WTC11 (cell line): ENCODE measurements around the gene ACBD7. TPM values are rescaled to one million over a fixed set of nuclear protein-coding genes. Genes with fewer than 3 reads are reported as not detected.

ENCODE experiments used
- ATAC-seq: fragments of 200-7000 bp; cut with Tn5 transposase; 2 replicates; pipeline ENCODE4 v1.10.0; 2021; ENCODE audit warnings: mild to moderate bottlenecking, moderate library complexity
- CTCF ChIA-PET: fragments of 300-600 bp; sonication (Branson Sonifier 250); formaldehyde crosslinking; loops from one replicate; lab custom pipeline; 2021; ENCODE audit warnings: antibody characterized with exemption; lab: Charles Lee
- POLR2A ChIA-PET: fragments of 350-600 bp; sonication (Branson Sonifier 250); formaldehyde crosslinking; loops from one replicate; lab custom pipeline; 2021; ENCODE audit warnings: antibody characterized with exemption; lab: Charles Lee
- DNase-seq: peaks from one replicate; pipeline ENCODE4 v3.0.0; 2021; ENCODE audit warnings: low spot score
- H3K27ac Mint-ChIP-seq: 2 replicates; pipeline ENCODE4 v1.8.0; 2021; ENCODE audit warnings: mixed read lengths
- H3K27me3 Mint-ChIP-seq: 2 replicates; pipeline ENCODE4 v1.8.0; 2021; ENCODE audit warnings: low read depth, mild to moderate bottlenecking, moderate library complexity, mixed read lengths
- H3K36me3 Mint-ChIP-seq: 2 replicates; pipeline ENCODE4 v1.8.0; 2021; ENCODE audit warnings: mixed read lengths
- H3K4me1 Mint-ChIP-seq: 2 replicates; pipeline ENCODE4 v1.8.0; 2022; ENCODE audit warnings: mixed read lengths
- H3K4me3 Mint-ChIP-seq: 2 replicates; pipeline ENCODE4 v1.8.0; 2021; ENCODE audit warnings: mild to moderate bottlenecking, moderate library complexity, mixed read lengths
- H3K9me3 Mint-ChIP-seq: 2 replicates; pipeline ENCODE4 v1.8.0; 2021; ENCODE audit warnings: mixed read lengths
- GRHL2 ChIP-seq: fragments of 250-450 bp; sonication (Bioruptor Pico); IDR thresholded peaks from 2 replicates; pipeline ENCODE4 v1.8.0; 2022; ENCODE audit warnings: mild to moderate bottlenecking, moderate library complexity; ENCODE audit not compliant: insufficient replicate concordance, severe bottlenecking
- JAZF1 ChIP-seq: fragments of 250-450 bp; sonication (Bioruptor Pico); IDR thresholded peaks from 2 replicates; pipeline ENCODE4 v1.9.0; 2021; ENCODE audit warnings: moderate library complexity, mild to moderate bottlenecking, inconsistent platforms
- NFE2L1 ChIP-seq: sonication (generic); formaldehyde crosslinking; IDR thresholded peaks from 2 replicates; pipeline ENCODE4 v1.8.1; 2023; ENCODE audit warnings: missing genetic modification reagents
- RORB ChIP-seq: fragments of 250-450 bp; sonication (Bioruptor Pico); IDR thresholded peaks from 2 replicates; pipeline ENCODE4 v1.9.0; 2021; ENCODE audit warnings: mild to moderate bottlenecking
- TEAD1 ChIP-seq: sonication (generic); formaldehyde crosslinking; IDR thresholded peaks from 2 replicates; pipeline ENCODE4 v1.8.0; 2022; ENCODE audit warnings: mild to moderate bottlenecking, missing genetic modification reagents
- TP53 ChIP-seq: sonication (generic); formaldehyde crosslinking; IDR thresholded peaks from 2 replicates; pipeline ENCODE4 v1.8.1; 2023; ENCODE audit warnings: mild to moderate bottlenecking, missing genetic modification reagents
- ZBTB21 ChIP-seq: sonication (generic); formaldehyde crosslinking; IDR thresholded peaks from 2 replicates; pipeline ENCODE4 v1.8.1; 2023; ENCODE audit warnings: mild to moderate bottlenecking, missing genetic modification reagents, borderline replicate concordance
- ZNF219 ChIP-seq: sonication (generic); formaldehyde crosslinking; IDR thresholded peaks from 2 replicates; pipeline ENCODE4 v1.8.0; 2023; ENCODE audit warnings: missing genetic modification reagents, mild to moderate bottlenecking, borderline replicate concordance
- ZNF232 ChIP-seq: sonication (generic); formaldehyde crosslinking; IDR thresholded peaks from 2 replicates; pipeline ENCODE4 v1.8.0; 2022; ENCODE audit warnings: mild to moderate bottlenecking, missing genetic modification reagents
- ZNF396 ChIP-seq: fragments of 250-450 bp; sonication (Bioruptor Pico); IDR thresholded peaks from 2 replicates; pipeline ENCODE4 v1.8.0; 2021; ENCODE audit warnings: mild to moderate bottlenecking, moderate library complexity, borderline replicate concordance
- ZNF423 ChIP-seq: fragments of 250-450 bp; sonication (Bioruptor Pico); IDR thresholded peaks from 2 replicates; pipeline ENCODE4 v2.1.2; 2022; ENCODE audit warnings: mild to moderate bottlenecking, moderate library complexity
- total RNA-seq: library from RNA; stranded (reverse); gene quantifications from 3 replicates; pipeline ENCODE4 v1.2.3, GENCODE V29; 2021
- TF ChIP-seq, protein P1 (sequence below): fragments of 250-450 bp; sonication (Bioruptor Pico); IDR thresholded peaks from 2 replicates; pipeline ENCODE4 v1.9.0; 2021; ENCODE audit warnings: moderate library complexity, mild to moderate bottlenecking, inconsistent platforms, borderline replicate concordance
- TF ChIP-seq, protein P2 (sequence below): sonication (generic); formaldehyde crosslinking; conservative IDR thresholded peaks from 2 replicates; pipeline ENCODE4 v1.8.1; 2023; ENCODE audit warnings: mild to moderate bottlenecking, low read depth, missing genetic modification reagents, moderate library complexity
- TF ChIP-seq, protein P3 (sequence below): fragments of 250-450 bp; sonication (Bioruptor Pico); IDR thresholded peaks from 2 replicates; pipeline ENCODE4 v1.9.0; 2021; ENCODE audit warnings: mild to moderate bottlenecking
- TF ChIP-seq, protein P4 (sequence below): sonication (generic); formaldehyde crosslinking; IDR thresholded peaks from 2 replicates; pipeline ENCODE4 v1.8.1; 2023; ENCODE audit warnings: mild to moderate bottlenecking, missing genetic modification reagents
- TF ChIP-seq, protein P5 (sequence below): fragments of 200-600 bp; IDR thresholded peaks from 2 replicates; pipeline ENCODE4 v1.8.0; 2022; ENCODE audit warnings: antibody characterized with exemption
- TF ChIP-seq, protein P6 (sequence below): sonication (generic); formaldehyde crosslinking; conservative IDR thresholded peaks from 2 replicates; pipeline ENCODE4 v1.8.1; 2022; ENCODE audit warnings: mild to moderate bottlenecking, missing genetic modification reagents
- TF ChIP-seq, protein P7 (sequence below): sonication (generic); formaldehyde crosslinking; IDR thresholded peaks from 2 replicates; pipeline ENCODE4 v1.8.1; 2023; ENCODE audit warnings: mild to moderate bottlenecking, missing genetic modification reagents
- TF ChIP-seq, protein P8 (sequence below): sonication (generic); formaldehyde crosslinking; IDR thresholded peaks from 2 replicates; pipeline ENCODE4 v1.8.1; 2022; ENCODE audit warnings: missing genetic modification reagents, borderline replicate concordance
- TF ChIP-seq, protein P9 (sequence below): sonication (generic); formaldehyde crosslinking; IDR thresholded peaks from 2 replicates; pipeline ENCODE4 v1.8.0; 2022; ENCODE audit warnings: mild to moderate bottlenecking, missing genetic modification reagents

Gene ACBD7
- total RNA-seq, 1 experiment from 2014 or later: 10.0 TPM

DNA sequence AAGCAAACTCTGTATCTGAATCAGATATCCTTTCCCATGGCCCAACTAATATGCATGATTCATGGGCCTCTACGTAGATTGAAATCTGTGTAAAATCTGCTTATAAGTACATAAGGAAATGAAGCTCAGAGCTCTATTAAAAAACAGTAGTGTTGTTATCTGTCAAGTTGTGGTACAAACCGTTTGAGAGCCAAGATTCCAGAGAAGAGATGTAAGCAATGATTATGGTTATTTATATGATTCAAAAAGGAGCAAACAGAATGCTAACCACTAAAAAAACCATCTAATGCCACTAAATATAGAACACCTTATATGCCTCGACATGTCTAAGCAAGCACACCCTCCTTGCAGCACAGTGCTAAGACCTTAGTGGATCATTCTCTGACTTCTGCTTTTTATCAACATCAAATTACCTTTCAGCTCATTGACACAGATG, 35.2 kb upstream of the ACBD7 start (continued):
- TF ChIP-seq, protein P1, sequence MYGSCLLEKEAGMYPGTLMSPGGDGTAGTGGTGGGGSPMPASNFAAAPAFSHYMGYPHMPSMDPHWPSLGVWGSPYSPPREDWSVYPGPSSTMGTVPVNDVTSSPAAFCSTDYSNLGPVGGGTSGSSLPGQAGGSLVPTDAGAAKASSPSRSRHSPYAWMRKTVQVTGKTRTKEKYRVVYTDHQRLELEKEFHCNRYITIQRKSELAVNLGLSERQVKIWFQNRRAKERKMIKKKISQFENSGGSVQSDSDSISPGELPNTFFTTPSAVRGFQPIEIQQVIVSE (CRISPR knock-in tag): no peak
- no peak for TF ChIP-seq GRHL2
- TF ChIP-seq ZNF219 (CRISPR knock-in tag): no peak
- TF ChIP-seq ZNF232 (CRISPR knock-in tag): no peak

DNA sequence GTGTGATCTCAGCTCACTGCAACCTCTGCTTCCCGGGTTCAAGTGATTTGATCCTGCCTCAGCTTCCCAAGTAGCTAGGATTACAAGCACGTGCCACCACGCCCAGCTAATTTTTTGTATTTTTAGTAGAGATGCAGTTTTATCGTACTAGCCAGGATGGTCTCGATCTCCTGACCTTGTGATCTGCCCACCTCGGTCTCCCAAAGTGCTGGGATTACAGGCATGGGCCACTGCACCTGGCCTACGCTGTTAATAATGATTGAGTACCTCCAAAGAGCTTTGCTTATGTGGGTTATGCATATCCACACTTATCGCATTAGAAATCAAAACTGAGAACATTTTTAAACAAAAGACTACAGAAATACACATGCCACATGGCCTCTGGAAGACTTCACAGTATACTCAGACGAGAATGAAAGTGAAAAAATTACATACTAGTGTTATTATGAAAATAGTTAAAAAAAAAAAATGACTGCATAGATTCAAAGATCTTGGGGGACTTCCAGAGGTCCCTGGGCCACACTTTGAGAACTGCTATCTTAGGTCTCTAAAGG, 34.0 kb upstream of the ACBD7 start:
- DNase-seq (no peak), ATAC-seq (no peak)
- Mint-ChIP-seq H3K27me3 (no peaks in the 10 kb centered on the region), H3K9me3 (peaks cover 4% of the 10 kb centered on the region), H3K4me1 (no peaks in the 10 kb centered on the region), H3K36me3 (peaks cover 25% of the 10 kb centered on the region), H3K4me3 (no peak overlapping the region), H3K27ac (no peak overlapping the region)
- ChIA-PET POLR2A (no interaction called here), CTCF (interaction anchor here (0.7 kb wide), 1 partner anchor 42 kb away, joined by 3 read pairs; no protein-coding TSS in a partner anchor)
- TF ChIP-seq, protein P2, sequence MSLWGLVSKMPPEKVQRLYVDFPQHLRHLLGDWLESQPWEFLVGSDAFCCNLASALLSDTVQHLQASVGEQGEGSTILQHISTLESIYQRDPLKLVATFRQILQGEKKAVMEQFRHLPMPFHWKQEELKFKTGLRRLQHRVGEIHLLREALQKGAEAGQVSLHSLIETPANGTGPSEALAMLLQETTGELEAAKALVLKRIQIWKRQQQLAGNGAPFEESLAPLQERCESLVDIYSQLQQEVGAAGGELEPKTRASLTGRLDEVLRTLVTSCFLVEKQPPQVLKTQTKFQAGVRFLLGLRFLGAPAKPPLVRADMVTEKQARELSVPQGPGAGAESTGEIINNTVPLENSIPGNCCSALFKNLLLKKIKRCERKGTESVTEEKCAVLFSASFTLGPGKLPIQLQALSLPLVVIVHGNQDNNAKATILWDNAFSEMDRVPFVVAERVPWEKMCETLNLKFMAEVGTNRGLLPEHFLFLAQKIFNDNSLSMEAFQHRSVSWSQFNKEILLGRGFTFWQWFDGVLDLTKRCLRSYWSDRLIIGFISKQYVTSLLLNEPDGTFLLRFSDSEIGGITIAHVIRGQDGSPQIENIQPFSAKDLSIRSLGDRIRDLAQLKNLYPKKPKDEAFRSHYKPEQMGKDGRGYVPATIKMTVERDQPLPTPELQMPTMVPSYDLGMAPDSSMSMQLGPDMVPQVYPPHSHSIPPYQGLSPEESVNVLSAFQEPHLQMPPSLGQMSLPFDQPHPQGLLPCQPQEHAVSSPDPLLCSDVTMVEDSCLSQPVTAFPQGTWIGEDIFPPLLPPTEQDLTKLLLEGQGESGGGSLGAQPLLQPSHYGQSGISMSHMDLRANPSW (CRISPR knock-in tag): no peak

DNA sequence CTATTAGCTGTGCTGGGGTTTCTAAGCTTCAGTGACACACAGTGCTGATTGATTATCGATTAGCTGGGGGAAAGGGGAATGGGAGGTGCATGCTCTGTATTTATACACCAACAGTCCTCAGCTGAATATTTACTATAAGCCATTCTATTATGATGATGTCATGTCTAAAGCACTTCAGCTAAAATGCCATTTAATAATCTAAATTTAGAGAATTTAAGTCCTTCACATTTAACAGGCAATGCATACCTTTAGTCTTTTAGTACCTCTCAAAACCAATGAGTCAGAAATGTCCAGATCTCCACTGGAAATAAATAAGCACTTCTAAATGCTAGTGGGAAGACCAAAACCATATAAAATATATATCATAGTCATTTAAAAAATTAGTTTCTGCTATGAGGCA, 33.1 kb upstream of the ACBD7 start:
- DNase-seq (no peak), ATAC-seq (no peak)
- Mint-ChIP-seq H3K27me3 (no peaks in the 10 kb centered on the region), H3K4me3 (no peak overlapping the region), H3K9me3 (peaks cover 4% of the 10 kb centered on the region), H3K4me1 (no peaks in the 10 kb centered on the region), H3K36me3 (peaks cover 24% of the 10 kb centered on the region), H3K27ac (no peak overlapping the region)
- ChIA-PET POLR2A (no interaction called here), CTCF (no interaction called here)
- TF ChIP-seq ZNF423 (CRISPR knock-in tag) (no peak), TP53 (CRISPR knock-in tag) (no peak), RORB (no peak), ZNF396 (CRISPR knock-in tag) (no peak), NFE2L1 (no peak), JAZF1 (CRISPR knock-in tag) (no peak), TEAD1 (CRISPR knock-in tag) (no peak), ZBTB21 (CRISPR knock-in tag) (no peak)
- TF ChIP-seq, protein P3, sequence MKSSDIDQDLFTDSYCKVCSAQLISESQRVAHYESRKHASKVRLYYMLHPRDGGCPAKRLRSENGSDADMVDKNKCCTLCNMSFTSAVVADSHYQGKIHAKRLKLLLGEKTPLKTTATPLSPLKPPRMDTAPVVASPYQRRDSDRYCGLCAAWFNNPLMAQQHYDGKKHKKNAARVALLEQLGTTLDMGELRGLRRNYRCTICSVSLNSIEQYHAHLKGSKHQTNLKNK (CRISPR knock-in tag): no peak
- TF ChIP-seq, protein P4, sequence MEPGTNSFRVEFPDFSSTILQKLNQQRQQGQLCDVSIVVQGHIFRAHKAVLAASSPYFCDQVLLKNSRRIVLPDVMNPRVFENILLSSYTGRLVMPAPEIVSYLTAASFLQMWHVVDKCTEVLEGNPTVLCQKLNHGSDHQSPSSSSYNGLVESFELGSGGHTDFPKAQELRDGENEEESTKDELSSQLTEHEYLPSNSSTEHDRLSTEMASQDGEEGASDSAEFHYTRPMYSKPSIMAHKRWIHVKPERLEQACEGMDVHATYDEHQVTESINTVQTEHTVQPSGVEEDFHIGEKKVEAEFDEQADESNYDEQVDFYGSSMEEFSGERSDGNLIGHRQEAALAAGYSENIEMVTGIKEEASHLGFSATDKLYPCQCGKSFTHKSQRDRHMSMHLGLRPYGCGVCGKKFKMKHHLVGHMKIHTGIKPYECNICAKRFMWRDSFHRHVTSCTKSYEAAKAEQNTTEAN (CRISPR knock-in tag): no peak
- TF ChIP-seq, protein P5, sequence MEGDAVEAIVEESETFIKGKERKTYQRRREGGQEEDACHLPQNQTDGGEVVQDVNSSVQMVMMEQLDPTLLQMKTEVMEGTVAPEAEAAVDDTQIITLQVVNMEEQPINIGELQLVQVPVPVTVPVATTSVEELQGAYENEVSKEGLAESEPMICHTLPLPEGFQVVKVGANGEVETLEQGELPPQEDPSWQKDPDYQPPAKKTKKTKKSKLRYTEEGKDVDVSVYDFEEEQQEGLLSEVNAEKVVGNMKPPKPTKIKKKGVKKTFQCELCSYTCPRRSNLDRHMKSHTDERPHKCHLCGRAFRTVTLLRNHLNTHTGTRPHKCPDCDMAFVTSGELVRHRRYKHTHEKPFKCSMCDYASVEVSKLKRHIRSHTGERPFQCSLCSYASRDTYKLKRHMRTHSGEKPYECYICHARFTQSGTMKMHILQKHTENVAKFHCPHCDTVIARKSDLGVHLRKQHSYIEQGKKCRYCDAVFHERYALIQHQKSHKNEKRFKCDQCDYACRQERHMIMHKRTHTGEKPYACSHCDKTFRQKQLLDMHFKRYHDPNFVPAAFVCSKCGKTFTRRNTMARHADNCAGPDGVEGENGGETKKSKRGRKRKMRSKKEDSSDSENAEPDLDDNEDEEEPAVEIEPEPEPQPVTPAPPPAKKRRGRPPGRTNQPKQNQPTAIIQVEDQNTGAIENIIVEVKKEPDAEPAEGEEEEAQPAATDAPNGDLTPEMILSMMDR: no peak
- TF ChIP-seq, protein P6, sequence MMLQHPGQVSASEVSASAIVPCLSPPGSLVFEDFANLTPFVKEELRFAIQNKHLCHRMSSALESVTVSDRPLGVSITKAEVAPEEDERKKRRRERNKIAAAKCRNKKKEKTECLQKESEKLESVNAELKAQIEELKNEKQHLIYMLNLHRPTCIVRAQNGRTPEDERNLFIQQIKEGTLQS (CRISPR knock-in tag): no peak
- TF ChIP-seq, protein P7, sequence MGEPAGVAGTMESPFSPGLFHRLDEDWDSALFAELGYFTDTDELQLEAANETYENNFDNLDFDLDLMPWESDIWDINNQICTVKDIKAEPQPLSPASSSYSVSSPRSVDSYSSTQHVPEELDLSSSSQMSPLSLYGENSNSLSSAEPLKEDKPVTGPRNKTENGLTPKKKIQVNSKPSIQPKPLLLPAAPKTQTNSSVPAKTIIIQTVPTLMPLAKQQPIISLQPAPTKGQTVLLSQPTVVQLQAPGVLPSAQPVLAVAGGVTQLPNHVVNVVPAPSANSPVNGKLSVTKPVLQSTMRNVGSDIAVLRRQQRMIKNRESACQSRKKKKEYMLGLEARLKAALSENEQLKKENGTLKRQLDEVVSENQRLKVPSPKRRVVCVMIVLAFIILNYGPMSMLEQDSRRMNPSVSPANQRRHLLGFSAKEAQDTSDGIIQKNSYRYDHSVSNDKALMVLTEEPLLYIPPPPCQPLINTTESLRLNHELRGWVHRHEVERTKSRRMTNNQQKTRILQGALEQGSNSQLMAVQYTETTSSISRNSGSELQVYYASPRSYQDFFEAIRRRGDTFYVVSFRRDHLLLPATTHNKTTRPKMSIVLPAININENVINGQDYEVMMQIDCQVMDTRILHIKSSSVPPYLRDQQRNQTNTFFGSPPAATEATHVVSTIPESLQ: no peak
- TF ChIP-seq, protein P8, sequence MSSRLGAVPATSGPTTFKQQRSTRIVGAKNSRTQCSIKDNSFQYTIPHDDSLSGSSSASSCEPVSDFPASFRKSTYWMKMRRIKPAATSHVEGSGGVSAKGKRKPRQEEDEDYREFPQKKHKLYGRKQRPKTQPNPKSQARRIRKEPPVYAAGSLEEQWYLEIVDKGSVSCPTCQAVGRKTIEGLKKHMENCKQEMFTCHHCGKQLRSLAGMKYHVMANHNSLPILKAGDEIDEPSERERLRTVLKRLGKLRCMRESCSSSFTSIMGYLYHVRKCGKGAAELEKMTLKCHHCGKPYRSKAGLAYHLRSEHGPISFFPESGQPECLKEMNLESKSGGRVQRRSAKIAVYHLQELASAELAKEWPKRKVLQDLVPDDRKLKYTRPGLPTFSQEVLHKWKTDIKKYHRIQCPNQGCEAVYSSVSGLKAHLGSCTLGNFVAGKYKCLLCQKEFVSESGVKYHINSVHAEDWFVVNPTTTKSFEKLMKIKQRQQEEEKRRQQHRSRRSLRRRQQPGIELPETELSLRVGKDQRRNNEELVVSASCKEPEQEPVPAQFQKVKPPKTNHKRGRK (CRISPR knock-in tag): no peak
- TF ChIP-seq, protein P9, sequence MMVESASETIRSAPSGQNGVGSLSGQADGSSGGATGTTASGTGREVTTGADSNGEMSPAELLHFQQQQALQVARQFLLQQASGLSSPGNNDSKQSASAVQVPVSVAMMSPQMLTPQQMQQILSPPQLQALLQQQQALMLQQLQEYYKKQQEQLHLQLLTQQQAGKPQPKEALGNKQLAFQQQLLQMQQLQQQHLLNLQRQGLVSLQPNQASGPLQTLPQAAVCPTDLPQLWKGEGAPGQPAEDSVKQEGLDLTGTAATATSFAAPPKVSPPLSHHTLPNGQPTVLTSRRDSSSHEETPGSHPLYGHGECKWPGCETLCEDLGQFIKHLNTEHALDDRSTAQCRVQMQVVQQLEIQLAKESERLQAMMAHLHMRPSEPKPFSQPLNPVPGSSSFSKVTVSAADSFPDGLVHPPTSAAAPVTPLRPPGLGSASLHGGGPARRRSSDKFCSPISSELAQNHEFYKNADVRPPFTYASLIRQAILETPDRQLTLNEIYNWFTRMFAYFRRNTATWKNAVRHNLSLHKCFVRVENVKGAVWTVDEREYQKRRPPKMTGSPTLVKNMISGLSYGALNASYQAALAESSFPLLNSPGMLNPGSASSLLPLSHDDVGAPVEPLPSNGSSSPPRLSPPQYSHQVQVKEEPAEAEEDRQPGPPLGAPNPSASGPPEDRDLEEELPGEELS (CRISPR knock-in tag): no peak
